Measurements from ENCODE around the gene SPRR2D.

DNA sequence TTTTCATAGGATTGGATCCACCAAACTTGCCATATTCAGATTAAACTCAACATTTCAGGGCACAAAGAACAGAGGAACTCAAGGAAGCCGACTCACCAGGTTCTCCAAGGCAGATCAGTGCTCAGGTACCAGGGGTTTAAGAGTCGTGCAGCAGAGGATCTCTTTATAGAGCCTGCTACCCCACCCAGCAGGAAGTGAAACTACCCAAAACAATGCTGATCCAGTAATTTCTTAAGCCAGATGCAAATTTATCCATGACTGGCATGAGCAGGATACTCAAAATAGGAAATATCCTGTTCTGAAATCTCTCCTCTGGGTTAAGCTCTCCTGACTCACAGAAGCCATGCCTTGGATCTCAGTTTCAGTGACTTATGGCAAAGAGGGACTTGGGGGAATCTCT is 16.5 kb upstream of the SPRR2D start, which contains the start of gene SPRR2A:
- TF ChIP-seq POLR2A (IDR thresholded peaks at IDR 0.05) = no peak
- TF ChIP-seq, protein P1, sequence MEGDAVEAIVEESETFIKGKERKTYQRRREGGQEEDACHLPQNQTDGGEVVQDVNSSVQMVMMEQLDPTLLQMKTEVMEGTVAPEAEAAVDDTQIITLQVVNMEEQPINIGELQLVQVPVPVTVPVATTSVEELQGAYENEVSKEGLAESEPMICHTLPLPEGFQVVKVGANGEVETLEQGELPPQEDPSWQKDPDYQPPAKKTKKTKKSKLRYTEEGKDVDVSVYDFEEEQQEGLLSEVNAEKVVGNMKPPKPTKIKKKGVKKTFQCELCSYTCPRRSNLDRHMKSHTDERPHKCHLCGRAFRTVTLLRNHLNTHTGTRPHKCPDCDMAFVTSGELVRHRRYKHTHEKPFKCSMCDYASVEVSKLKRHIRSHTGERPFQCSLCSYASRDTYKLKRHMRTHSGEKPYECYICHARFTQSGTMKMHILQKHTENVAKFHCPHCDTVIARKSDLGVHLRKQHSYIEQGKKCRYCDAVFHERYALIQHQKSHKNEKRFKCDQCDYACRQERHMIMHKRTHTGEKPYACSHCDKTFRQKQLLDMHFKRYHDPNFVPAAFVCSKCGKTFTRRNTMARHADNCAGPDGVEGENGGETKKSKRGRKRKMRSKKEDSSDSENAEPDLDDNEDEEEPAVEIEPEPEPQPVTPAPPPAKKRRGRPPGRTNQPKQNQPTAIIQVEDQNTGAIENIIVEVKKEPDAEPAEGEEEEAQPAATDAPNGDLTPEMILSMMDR (IDR thresholded peaks at IDR 0.05) = no peak

All from body of pancreas (tissue), 4 donors.